ENCODE results near the gene ZNF772. TPM values are rescaled to one million over a fixed set of nuclear protein-coding genes. Genes with fewer than 3 reads are reported as not detected.

Gene ZNF772
- polyA plus RNA-seq, 12 donors = 9.2 to 17.3 (median 11.2) TPM; not detected in 2

DNA sequence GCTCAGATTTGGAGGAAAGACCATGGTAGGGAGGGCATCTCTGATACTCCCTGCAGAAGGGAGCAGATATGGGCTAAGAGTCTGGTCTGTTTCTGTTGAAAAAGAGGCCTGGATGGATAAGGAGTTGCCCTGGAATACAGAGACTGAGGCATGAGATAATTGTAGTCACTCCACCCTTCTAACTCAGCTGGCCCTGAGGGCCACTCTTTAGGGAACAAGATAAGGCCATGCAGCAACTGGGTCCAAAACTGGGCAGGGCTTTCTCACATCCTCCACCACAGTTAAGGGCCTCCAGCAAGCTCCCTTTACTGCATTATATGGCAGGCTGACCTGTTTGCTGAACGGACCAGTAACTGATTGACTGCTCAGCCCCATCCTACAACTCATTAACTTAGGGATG lies 40.9 kb downstream of the ZNF772 start:
- DNase-seq = no peak

DNA sequence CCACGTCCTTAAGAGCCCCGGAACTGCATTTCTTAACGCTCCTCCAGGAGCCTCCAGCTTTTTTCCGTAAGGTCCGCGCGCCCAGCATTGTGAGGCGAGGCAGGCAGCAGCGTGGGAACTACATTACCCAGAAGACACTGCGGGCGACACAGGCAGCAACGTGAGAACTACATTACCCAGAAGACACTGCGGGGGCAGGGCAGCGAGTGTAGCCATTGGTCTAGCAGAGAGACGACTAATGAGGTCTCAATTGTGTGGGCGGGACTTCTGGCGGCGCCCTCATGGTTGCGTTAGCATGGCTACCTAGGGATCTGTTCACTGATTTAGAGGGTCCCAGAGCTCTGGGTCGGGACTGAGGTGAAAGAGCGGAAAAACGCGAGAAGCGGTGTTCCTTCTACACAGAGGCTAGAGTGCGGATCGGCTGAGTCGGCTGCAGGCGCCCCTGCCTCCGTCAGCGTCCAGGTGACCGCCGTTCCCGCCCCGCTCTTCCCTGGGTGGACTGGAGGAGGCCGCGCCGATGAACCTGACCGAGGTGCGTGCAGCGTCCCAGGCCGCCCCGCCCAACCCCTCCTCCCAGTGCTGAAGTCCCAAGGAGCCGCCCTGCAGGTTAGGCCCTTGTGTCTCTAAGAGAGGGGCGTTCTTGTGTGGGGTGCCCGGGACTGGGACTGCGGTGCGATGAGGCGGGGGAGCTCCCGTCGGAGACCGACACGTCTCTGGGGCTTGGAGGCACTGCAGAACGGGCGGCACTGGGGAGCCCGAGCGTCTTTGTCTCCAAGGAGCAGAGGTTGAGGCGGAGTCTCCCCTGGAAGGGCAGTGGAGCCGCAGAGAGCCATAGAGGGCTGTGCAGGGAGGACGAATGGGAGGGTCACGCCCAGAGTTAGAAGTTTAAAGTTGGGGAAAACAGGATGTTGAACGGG lies 42.0 kb downstream of the ZNF772 start, which contains the start of gene ZNF749:
Gene ZNF749 (plus strand): TSS at position 264 of the 917 bp plus-strand sequence. CDS start 254 bp downstream, at position 518.
- DNase-seq = peak; percentile 99

DNA sequence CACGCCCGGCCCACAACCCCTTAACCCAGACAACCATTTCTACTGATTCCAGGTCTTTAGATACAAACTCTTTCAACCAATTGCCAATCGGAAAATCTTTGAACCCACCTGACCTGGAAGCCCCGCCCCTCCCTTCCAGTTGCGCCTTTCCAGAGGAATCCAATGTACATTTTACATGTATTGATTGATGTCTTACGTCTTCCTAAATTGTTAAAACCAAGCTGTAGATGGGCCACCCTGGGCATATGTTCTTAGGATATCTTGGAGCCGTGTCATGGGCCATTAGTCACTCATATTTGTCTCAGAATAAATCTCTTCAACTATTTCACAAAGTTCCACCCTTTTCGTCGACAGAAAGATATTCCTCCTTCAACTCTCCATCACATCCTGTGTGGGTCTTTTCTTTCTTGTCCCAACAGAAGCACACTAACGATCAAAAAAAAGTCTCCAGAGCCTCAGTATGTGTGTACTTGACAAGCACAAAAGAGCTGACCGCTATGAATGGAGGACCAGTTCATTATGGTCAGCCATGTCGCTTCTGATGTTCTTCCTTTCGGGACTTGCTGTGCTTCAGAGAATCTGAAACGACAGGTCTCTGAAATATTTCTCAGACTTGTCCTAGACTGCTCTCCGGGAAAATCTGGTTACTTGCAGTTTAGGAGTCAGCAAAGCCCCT lies 42.8 kb downstream of the ZNF772 start:
- peak; percentile 3 for DNase-seq

DNA sequence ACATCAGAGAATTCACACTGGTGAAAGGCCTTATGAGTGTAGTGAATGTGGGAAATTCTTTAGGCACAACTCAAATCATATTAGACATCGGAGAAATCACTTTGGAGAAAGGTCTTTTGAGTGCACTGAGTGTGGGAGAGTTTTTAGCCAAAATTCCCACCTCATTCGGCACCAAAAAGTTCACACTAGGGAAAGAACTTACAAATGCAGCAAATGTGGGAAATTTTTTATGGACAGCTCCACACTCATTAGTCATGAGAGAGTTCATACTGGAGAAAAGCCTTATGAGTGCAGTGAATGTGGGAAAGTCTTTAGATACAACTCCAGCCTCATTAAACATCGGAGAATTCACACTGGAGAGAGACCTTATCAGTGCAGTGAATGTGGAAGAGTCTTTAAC lies 56.3 kb downstream of the ZNF772 start:
- no peak for DNase-seq

DNA sequence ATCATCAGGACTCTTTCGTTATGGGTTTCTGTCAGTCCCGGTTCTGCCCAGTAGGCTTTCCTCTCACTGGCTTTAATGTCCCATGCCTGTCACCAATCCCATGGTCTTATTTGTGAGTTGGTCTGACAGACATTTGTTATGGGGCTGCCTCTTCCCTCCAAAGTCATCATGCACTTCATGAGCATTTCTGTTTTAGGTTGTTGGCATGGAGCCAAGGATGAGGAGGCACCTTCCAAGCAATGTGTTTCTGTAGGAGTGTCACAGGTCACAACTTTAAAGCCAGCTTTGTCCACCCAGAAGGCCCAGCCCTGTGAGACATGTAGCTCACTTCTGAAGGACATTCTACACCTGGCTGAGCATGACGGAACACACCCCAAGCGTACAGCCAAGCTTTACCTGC lies 57.9 kb downstream of the ZNF772 start:
- no peak for DNase-seq

Other genes starting within 250 kb of the ZNF772 start
- gene AURKC, start 246.5 kb downstream of the ZNF772 start, polyA plus RNA-seq (ENCODE audit: insufficient read length in 12 of 12) = 1 to 10 TPM in 7 of 12 donors, under 1 TPM in 3, not detected in 2; 0.62 to 2.2 (median 1.3) TPM
- 1 to 10 TPM in 10 of 12 donors, not detected in 2; 4.3 to 6.2 (median 5.6) TPM for gene ZNF805, start 236.9 kb downstream of the ZNF772 start, polyA plus RNA-seq (ENCODE audit: insufficient read length in 12 of 12)
- gene ZNF460, start 197.1 kb downstream of the ZNF772 start, polyA plus RNA-seq (ENCODE audit: insufficient read length in 12 of 12) = 1 to 10 TPM in 10 of 12 donors, not detected in 2; 2.3 to 5.7 (median 3.7) TPM
- 1 to 10 TPM in 11 of 12 donors, not detected in 1; 4.7 to 7.1 (median 6.1) TPM for gene ZNF543, start 157.1 kb downstream of the ZNF772 start, polyA plus RNA-seq (ENCODE audit: insufficient read length in 12 of 12)
- 10 to 100 TPM in 7 of 12 donors, 1 to 10 TPM in 4, not detected in 1; 8.9 to 12.5 (median 10.2) TPM for gene ZNF304, start 126.3 kb downstream of the ZNF772 start, polyA plus RNA-seq (ENCODE audit: insufficient read length in 12 of 12)
- 10 to 100 TPM in 10 of 12 donors, not detected in 2; 12.0 to 18.6 (median 15.0) TPM for gene TRAPPC2B, start 114.0 kb downstream of the ZNF772 start, polyA plus RNA-seq (ENCODE audit: insufficient read length in 12 of 12)
- 1 to 10 TPM in 10 of 12 donors, not detected in 2; 2.2 to 6.1 (median 3.6) TPM for gene ZNF547, start 114.0 kb downstream of the ZNF772 start, polyA plus RNA-seq (ENCODE audit: insufficient read length in 12 of 12)
- 10 to 100 TPM in 11 of 12 donors, not detected in 1; 12.6 to 46.8 (median 20.3) TPM for gene ZNF548, start 87.7 kb downstream of the ZNF772 start, polyA plus RNA-seq (ENCODE audit: insufficient read length in 12 of 12)
- gene ZNF17, start 66.4 kb downstream of the ZNF772 start, polyA plus RNA-seq (ENCODE audit: insufficient read length in 12 of 12) = 10 to 100 TPM in 3 of 12 donors, 1 to 10 TPM in 8, not detected in 1; 6.3 to 16.4 (median 8.4) TPM
- gene ZNF749, start 42.2 kb downstream of the ZNF772 start, polyA plus RNA-seq (ENCODE audit: insufficient read length in 12 of 12) = 1 to 10 TPM in 11 of 12 donors, not detected in 1; 3.4 to 9.7 (median 7.6) TPM
- gene VN1R1, start 20.4 kb downstream of the ZNF772 start, polyA plus RNA-seq (ENCODE audit: insufficient read length in 12 of 12) = 1 to 10 TPM in 8 of 12 donors, under 1 TPM in 2, not detected in 2; 0.90 to 4.0 (median 1.6) TPM
- gene ZNF419, start 10.2 kb upstream of the ZNF772 start, polyA plus RNA-seq (ENCODE audit: insufficient read length in 12 of 12) = 10 to 100 TPM in 7 of 12 donors, 1 to 10 TPM in 4, not detected in 1; 8.0 to 13.4 (median 10.2) TPM
- 10 to 100 TPM in 1 of 12 donors, 1 to 10 TPM in 10, not detected in 1; 6.4 to 16.4 (median 7.6) TPM for gene ZNF773, start 22.4 kb upstream of the ZNF772 start, polyA plus RNA-seq (ENCODE audit: insufficient read length in 12 of 12)
- gene ZNF549, start 49.8 kb upstream of the ZNF772 start, polyA plus RNA-seq (ENCODE audit: insufficient read length in 12 of 12) = 10 to 100 TPM in 2 of 12 donors, 1 to 10 TPM in 9, not detected in 1; 6.0 to 11.0 (median 7.4) TPM
- gene ZNF550, start 82.3 kb upstream of the ZNF772 start, polyA plus RNA-seq (ENCODE audit: insufficient read length in 12 of 12) = 10 to 100 TPM in 10 of 12 donors, 1 to 10 TPM in 1, not detected in 1; 6.1 to 14.4 (median 12.3) TPM
- gene ZNF416, start 101.3 kb upstream of the ZNF772 start, polyA plus RNA-seq (ENCODE audit: insufficient read length in 12 of 12) = 1 to 10 TPM in 10 of 12 donors, not detected in 2; 4.8 to 6.8 (median 5.4) TPM
- gene ZIK1, start 106.6 kb upstream of the ZNF772 start, polyA plus RNA-seq (ENCODE audit: insufficient read length in 12 of 12) = 1 to 10 TPM in 11 of 12 donors, not detected in 1; 3.3 to 8.8 (median 6.7) TPM
- gene ZNF530, start 122.3 kb upstream of the ZNF772 start, polyA plus RNA-seq (ENCODE audit: insufficient read length in 12 of 12) = 1 to 10 TPM in 10 of 12 donors, not detected in 2; 3.0 to 4.4 (median 3.6) TPM
- 10 to 100 TPM in 11 of 12 donors, not detected in 1; 12.1 to 21.8 (median 14.2) TPM for gene ZNF134, start 136.7 kb upstream of the ZNF772 start, polyA plus RNA-seq (ENCODE audit: insufficient read length in 12 of 12)
- 10 to 100 TPM in 11 of 12 donors, not detected in 1; 12.0 to 28.5 (median 16.9) TPM for gene ZNF211, start 155.6 kb upstream of the ZNF772 start, polyA plus RNA-seq (ENCODE audit: insufficient read length in 12 of 12)
- gene ZSCAN4, start 191.4 kb upstream of the ZNF772 start, polyA plus RNA-seq (ENCODE audit: insufficient read length in 12 of 12) = under 1 TPM in 1 of 12 donors, not detected in 11; 0.30 TPM
- gene ZNF551, start 204.4 kb upstream of the ZNF772 start, polyA plus RNA-seq (ENCODE audit: insufficient read length in 12 of 12) = 1 to 10 TPM in 11 of 12 donors, not detected in 1; 4.7 to 9.6 (median 7.6) TPM
- gene ZNF154, start 231.6 kb upstream of the ZNF772 start, polyA plus RNA-seq (ENCODE audit: insufficient read length in 12 of 12) = 10 to 100 TPM in 9 of 12 donors, 1 to 10 TPM in 2, not detected in 1; 7.3 to 24.5 (median 12.6) TPM

All from muscle of arm (tissue), 12 donors.